Kidney (tissue), 14 donors: ENCODE results near the gene BMERB1. TPM values are rescaled to one million over a fixed set of nuclear protein-coding genes. Genes with fewer than 3 reads are reported as not detected.

Source experiments
- DNase-seq, 5 donors: peaks; one replicate each; pipeline ENCODE4 v3.0.0-alpha.2; 2013 to 2020
- FAIRE-seq: peaks from 2 replicates; lab custom pipeline; 2012; peaks lifted over from hg19 to GRCh38; lab: Jason Lieb, UNC
- H3K27ac ChIP-seq, 2 donors: one replicate each; pipeline ENCODE4 v1.7.0; 2013; ENCODE audit warnings: low read depth in 2 of 2, low read length in 2 of 2, inconsistent platforms in 1 of 2
- H3K27me3 ChIP-seq: one replicate; pipeline ENCODE4 v1.7.1; 2013; ENCODE audit warnings: low read length, inconsistent platforms; ENCODE audit not compliant: control insufficient read depth, insufficient read depth
- H3K36me3 ChIP-seq, 3 donors: one replicate each; pipeline versions ENCODE4 v1.7.0 to v1.7.1; 2013; ENCODE audit warnings: low read length in 3 of 3, control low read depth in 1 of 3, inconsistent platforms in 1 of 3; ENCODE audit not compliant: insufficient read depth in 3 of 3, control insufficient read depth in 2 of 3
- H3K4me1 ChIP-seq, 3 donors: one replicate each; pipeline versions ENCODE4 v1.7.0 to v1.7.1; 2013; ENCODE audit warnings: low read length in 3 of 3, inconsistent platforms in 1 of 3, low read depth in 1 of 3; ENCODE audit not compliant: control insufficient read depth in 2 of 3, insufficient read depth in 2 of 3
- H3K4me3 ChIP-seq, 3 donors: one replicate each; pipeline versions ENCODE4 v1.7.0 to v1.8.1; 2013; ENCODE audit warnings: low read length in 3 of 3, control low read depth in 1 of 3, inconsistent platforms in 1 of 3
- H3K9ac ChIP-seq, 3 donors: one replicate each; pipeline versions ENCODE4 v1.7.0 to v1.7.1; 2013; ENCODE audit warnings: low read length in 3 of 3, control low read depth in 1 of 3, inconsistent platforms in 1 of 3
- H3K9me3 ChIP-seq, 3 donors: one replicate each; pipeline versions ENCODE4 v1.7.0 to v1.7.1; 2013; ENCODE audit warnings: low read length in 3 of 3, control low read depth in 1 of 3, inconsistent platforms in 1 of 3; ENCODE audit not compliant: control insufficient read depth in 2 of 3, insufficient read depth in 1 of 3
- intact Hi-C: fragments of 100-400 bp; cut with DNase I; formaldehyde crosslinking; loops from one replicate; pipeline ENCODE4 v1.11.1; 2022
- polyA plus RNA-seq: library from polyadenylated mRNA; stranded (reverse); fragments of 350-450 nt; fragmentation: Illumina TruSeq; extraction: RNeasy Lipid Tissue Mini Kit (QIAGEN cat#74804); gene quantifications from one replicate; pipeline ENCODE4 v1.2.3, GENCODE V29; 2014; ENCODE audit warnings: low read depth, low replicate concordance; ENCODE audit not compliant: insufficient read depth
- total RNA-seq: library from RNA; stranded (reverse); fragmentation: NEBNext Ultra II Directional; extraction: Animal tissue kit (Norgen Biotek cat#: 25700); gene quantifications from one replicate; pipeline ENCODE4 v1.2.1, GENCODE V29; 2021
- TF ChIP-seq, protein P1 (sequence below): IDR thresholded peaks from 3 replicates; pipeline ENCODE4 v1.5.1; 2012; ENCODE audit warnings: mild to moderate bottlenecking, moderate library complexity, borderline replicate concordance; ENCODE audit not compliant: insufficient read depth; ENCODE audit errors: extremely low read depth
- donor health status: control.
- donor health status: control.
- donor health status: control.
- donor health status: control.
- donor health status: control.
- donor health status: DM: yes; HTN: yes; CAD: no.
- donor health status: Normal renal cell carcinoma (clear cell type).

Gene BMERB1
- total and polyA plus RNA-seq, 2 donors from 2014 or later = 33.4 to 48.8 TPM

DNA sequence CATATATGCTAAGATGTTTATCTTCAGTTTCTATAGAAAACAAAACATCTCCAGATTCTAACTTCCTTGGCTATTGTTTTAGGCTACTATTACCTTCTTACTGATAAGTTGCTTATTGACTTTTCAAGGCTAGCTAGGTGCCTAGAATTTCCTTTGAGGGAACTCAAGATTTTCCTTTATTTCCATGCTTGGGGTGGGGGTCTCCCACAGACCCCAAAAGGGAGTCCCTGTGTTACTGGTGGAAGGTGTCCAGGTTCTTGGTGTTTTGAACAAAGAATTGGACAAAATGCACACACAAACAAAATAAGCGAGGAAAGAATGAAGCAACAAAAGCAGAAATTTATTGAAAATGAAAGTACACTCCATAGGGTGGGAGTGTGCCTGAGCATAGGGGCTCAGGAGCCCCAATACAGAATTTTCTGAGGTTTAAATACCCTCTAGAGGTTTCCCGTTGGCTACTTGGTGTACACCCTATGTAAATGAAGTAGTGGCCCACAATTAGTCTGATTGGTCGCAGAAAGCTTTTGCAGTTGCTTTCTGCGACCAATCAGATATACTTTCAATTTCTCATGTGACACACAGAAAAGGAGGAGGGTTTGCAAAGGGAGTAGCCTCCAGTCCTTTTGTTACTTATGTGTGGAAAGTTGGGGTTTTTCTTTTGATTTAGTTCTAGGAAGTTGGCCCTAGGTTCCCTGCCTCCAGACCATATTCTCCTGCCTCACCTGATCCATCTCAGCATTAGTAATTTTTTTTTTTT lies 141.1 kb downstream of the BMERB1 start:
- Histone ChIP-seq H3K27me3 (no peaks in the 10 kb centered on the region), H3K27ac (no peak overlapping the region), H3K36me3 (no peaks in the 10 kb centered on the region), H3K9me3 (no peaks in the 10 kb centered on the region), H3K9ac (no peak overlapping the region), H3K4me3 (no peak overlapping the region), H3K4me1 (no peaks in the 10 kb centered on the region)
- TF ChIP-seq, protein P1, sequence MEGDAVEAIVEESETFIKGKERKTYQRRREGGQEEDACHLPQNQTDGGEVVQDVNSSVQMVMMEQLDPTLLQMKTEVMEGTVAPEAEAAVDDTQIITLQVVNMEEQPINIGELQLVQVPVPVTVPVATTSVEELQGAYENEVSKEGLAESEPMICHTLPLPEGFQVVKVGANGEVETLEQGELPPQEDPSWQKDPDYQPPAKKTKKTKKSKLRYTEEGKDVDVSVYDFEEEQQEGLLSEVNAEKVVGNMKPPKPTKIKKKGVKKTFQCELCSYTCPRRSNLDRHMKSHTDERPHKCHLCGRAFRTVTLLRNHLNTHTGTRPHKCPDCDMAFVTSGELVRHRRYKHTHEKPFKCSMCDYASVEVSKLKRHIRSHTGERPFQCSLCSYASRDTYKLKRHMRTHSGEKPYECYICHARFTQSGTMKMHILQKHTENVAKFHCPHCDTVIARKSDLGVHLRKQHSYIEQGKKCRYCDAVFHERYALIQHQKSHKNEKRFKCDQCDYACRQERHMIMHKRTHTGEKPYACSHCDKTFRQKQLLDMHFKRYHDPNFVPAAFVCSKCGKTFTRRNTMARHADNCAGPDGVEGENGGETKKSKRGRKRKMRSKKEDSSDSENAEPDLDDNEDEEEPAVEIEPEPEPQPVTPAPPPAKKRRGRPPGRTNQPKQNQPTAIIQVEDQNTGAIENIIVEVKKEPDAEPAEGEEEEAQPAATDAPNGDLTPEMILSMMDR = no peak
- DNase-seq (no peak), FAIRE-seq (no peak)
- intact Hi-C loops = no loop called here

DNA sequence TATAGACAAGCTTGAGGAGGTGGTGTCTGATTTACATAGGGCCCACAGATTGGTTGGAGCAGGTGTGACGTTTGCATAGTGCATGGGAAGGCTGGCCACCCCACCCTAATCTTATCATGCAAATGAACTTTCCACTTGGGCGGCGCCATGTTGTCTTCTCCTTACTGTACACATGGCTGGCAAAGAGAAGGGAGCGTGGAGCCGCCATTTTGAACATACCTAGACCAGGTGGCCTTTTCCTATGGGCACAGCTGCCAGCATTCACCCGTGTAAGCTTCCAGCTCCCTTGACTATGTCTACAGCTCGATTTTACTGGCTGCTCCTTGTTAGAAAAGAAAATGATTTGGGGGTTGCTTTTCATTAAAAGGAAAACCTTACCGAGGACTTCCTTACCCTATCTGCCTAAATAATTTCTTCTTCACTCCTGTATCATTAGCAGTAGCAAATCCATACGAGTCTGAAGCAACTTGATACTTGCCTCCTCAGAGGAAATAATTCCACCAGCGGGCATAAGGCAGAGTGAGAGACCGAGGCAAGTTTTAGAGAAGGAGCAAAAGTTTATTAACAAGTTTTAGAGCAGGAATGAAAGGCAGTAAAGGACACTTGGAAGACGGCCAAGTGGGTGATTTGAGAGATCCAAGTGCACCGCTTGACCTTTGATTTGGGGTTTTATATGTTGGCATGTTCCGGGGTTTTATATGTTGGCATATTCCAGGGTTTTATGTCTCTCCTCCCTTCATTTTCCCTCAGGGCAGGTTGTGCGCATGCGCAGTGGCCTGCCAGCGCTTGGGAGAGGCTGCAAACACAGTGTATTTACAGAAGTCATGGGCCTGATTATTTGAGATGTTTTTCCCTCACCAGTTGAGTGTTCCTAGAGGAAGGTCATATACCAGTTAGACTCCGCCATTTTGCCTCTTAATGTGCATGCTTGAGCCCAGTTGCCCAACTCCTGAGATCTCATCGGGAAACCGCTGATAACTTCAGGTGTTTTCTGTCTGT lies 142.9 kb downstream of the BMERB1 start:
- no peak overlapping the region for H3K27ac ChIP-seq
- no peaks in the 10 kb centered on the region for H3K9me3 ChIP-seq
- FAIRE-seq (no peak), DNase-seq (no peak)
- no peak overlapping the region for H3K4me3 ChIP-seq
- H3K36me3 ChIP-seq = peaks cover 0 to 3% (median 3%) of the 10 kb centered on the region in 3 donors
- intact Hi-C loops = no loop called here
- no peak overlapping the region for H3K9ac ChIP-seq
- no peaks in the 10 kb centered on the region for H3K27me3 ChIP-seq
- TF ChIP-seq, protein P1 = no peak
- no peaks in the 10 kb centered on the region for H3K4me1 ChIP-seq

DNA sequence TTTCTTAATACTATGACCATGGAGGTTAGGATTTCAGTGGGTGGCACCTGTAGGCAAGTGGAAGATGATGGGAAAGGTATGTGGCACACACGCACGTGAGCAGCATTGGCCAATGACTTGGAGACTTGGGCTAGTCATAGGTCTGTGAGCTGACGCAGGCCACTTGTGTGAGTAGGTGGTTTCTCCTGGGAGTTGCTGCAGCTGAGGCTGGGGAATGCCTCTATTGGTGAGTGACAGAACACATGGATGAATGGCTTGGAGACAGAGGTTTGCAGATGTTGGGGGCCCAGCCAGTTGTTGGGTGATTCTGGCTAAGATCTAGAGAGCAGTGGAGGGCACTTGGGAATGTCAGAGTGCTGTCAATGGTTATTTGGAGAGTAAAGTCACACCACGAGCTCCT lies 144.4 kb downstream of the BMERB1 start:
- Histone ChIP-seq H3K9me3 (no peaks in the 10 kb centered on the region), H3K9ac (no peak overlapping the region), H3K27ac (no peak overlapping the region), H3K4me3 (no peak overlapping the region), H3K4me1 (no peaks in the 10 kb centered on the region), H3K36me3 (peaks cover 0 to 3% (median 3%) of the 10 kb centered on the region in 3 donors), H3K27me3 (no peaks in the 10 kb centered on the region)
- DNase-seq (no peak), FAIRE-seq (no peak)
- TF ChIP-seq, protein P1 = no peak
- intact Hi-C loops = no loop called here
